Measurements from ENCODE around the gene CCDC187. TPM values are rescaled to one million over a fixed set of nuclear protein-coding genes. Genes with fewer than 3 reads are reported as not detected.

CCDC187 gene
- polyA plus RNA-seq, 1 donor from 2014 or later = not detected

GRCh38 chr9:136242248-136242647 is 61.6 kb downstream of the CCDC187 start:
- Histone ChIP-seq H2AFZ (ENCODE audit: low read depth, low read length) (no peak overlapping the region), H3K9me3 (ENCODE audit: low read length) (no peaks in the 10 kb centered on the region), H4K20me1 (ENCODE audit: insufficient read depth) (no peaks in the 10 kb centered on the region), H3K4me3 (ENCODE audit: low read length) (no peak overlapping the region), H3K9me2 (ENCODE audit: insufficient read depth, low read length) (no peaks in the 10 kb centered on the region), H3K36me3 (ENCODE audit: insufficient read depth, low read length) (no peaks in the 10 kb centered on the region), H3K27ac (ENCODE audit: low read length) (no peak overlapping the region), H3K9ac (ENCODE audit: low read length) (no peak overlapping the region), H3F3A (ENCODE audit: insufficient read depth, low read length, poor library complexity, severe bottlenecking) (no peaks in the 10 kb centered on the region), H3K79me2 (replicated peaks; ENCODE audit: insufficient read depth, low read length) (peaks cover 32% of the 10 kb centered on the region), H3K27me3 (ENCODE audit: insufficient read depth, low read depth, low read length) (no peaks in the 10 kb centered on the region), H3K4me2 (ENCODE audit: low read length) (no peak overlapping the region)
- TF ChIP-seq CTCF (IDR thresholded peaks at IDR 0.05; ENCODE audit: poor library complexity, severe bottlenecking) = no peak
- no peak for TF ChIP-seq SMC3 (conservative IDR thresholded peaks at IDR 0.05; ENCODE audit: poor library complexity)
- TF ChIP-seq RAD21 (conservative IDR thresholded peaks at IDR 0.05) = no peak
- no peak for TF ChIP-seq REST (IDR thresholded peaks at IDR 0.05; ENCODE audit: borderline replicate concordance)
- TF ChIP-seq EP300 (conservative IDR thresholded peaks at IDR 0.05; ENCODE audit: poor library complexity, severe bottlenecking) = no peak
- TF ChIP-seq POLR2AphosphoS5 (IDR thresholded peaks at IDR 0.05) = no peak

GRCh38 chr9:136241542-136241941 is 62.4 kb downstream of the CCDC187 start:
- TF ChIP-seq RAD21 (conservative IDR thresholded peaks at IDR 0.05) (no peak), REST (IDR thresholded peaks at IDR 0.05; ENCODE audit: borderline replicate concordance) (no peak), SMC3 (conservative IDR thresholded peaks at IDR 0.05; ENCODE audit: poor library complexity) (no peak), MXI1 (conservative IDR thresholded peaks at IDR 0.05; ENCODE audit: poor library complexity, severe bottlenecking) (no peak), TAF1 (IDR thresholded peaks at IDR 0.05; ENCODE audit: low read depth) (no peak)
- no peak overlapping the region for H3K27ac ChIP-seq (ENCODE audit: low read length)
- H3K36me3 ChIP-seq (ENCODE audit: insufficient read depth, low read length) = no peaks in the 10 kb centered on the region
- no peak overlapping the region for H3K4me2 ChIP-seq (ENCODE audit: low read length)
- no peak overlapping the region for H3K4me3 ChIP-seq (ENCODE audit: low read length)
- no peaks in the 10 kb centered on the region for H3K9me3 ChIP-seq (ENCODE audit: low read length)
- H4K20me1 ChIP-seq (ENCODE audit: insufficient read depth) = no peaks in the 10 kb centered on the region
- no peaks in the 10 kb centered on the region for H3K9me2 ChIP-seq (ENCODE audit: insufficient read depth, low read length)
- no peak overlapping the region for H3K9ac ChIP-seq (ENCODE audit: low read length)
- H3K27me3 ChIP-seq (ENCODE audit: insufficient read depth, low read depth, low read length) = no peaks in the 10 kb centered on the region
- no peak overlapping the region for H2AFZ ChIP-seq (ENCODE audit: low read depth, low read length)
- H3K79me2 ChIP-seq (replicated peaks; ENCODE audit: insufficient read depth, low read length) = peaks cover 32% of the 10 kb centered on the region
- no peaks in the 10 kb centered on the region for H3F3A ChIP-seq (ENCODE audit: insufficient read depth, low read length, poor library complexity, severe bottlenecking)

Measured in neural cell (in vitro differentiated cells).